DOHH2 (cell line): ENCODE results near the gene OBSCN.

Experiments
- CTCF ChIP-seq: fragments of 200-600 bp; sonication (generic); IDR thresholded peaks from one replicate; pipeline ENCODE4 v1.5.1; 2014; ENCODE audit warnings: antibody characterized with exemption, mild to moderate bottlenecking, low read depth, low read length; ENCODE audit not compliant: poor library complexity, severe bottlenecking
- EZH2phosphoT487 ChIP-seq: fragments of 200-600 bp; sonication (generic); IDR thresholded peaks from 2 replicates; pipeline ENCODE4 v1.6.1; 2017; ENCODE audit warnings: borderline replicate concordance, mild to moderate bottlenecking, antibody characterized with exemption, low read length, moderate library complexity, mixed read lengths

GRCh38 chr1:228308085-228308601 is 100.3 kb downstream of the OBSCN start:
- TF ChIP-seq CTCF (no peak), EZH2phosphoT487 (no peak)
